ENCODE data around the gene PARP3.

Gene PARP3

GRCh38 chr3:51997935-51998596 is 55.9 kb downstream of the PARP3 start:
- H3K9me3 ChIP-seq (ENCODE audit: low read length): no peaks in the 10 kb centered on the region
- H2AFZ ChIP-seq (ENCODE audit: low read depth, low read length): no peak overlapping the region
- H3K4me3 ChIP-seq (ENCODE audit: low read length): no peak overlapping the region
- H3K36me3 ChIP-seq (ENCODE audit: insufficient read depth, low read length): peaks cover 16% of the 10 kb centered on the region
- H3K27me3 ChIP-seq (ENCODE audit: insufficient read depth, low read length): no peaks in the 10 kb centered on the region
- H3K4me1 ChIP-seq (ENCODE audit: insufficient read depth, low read length): peaks cover 29% of the 10 kb centered on the region

Measured in neuron (in vitro differentiated cells).